ENCODE measurements around the gene TLE3. TPM values are rescaled to one million over a fixed set of nuclear protein-coding genes. Genes with fewer than 3 reads are reported as not detected.

TLE3 gene
- total RNA-seq, 1 experiment from 2014 or later: 98.2 TPM

- no peak overlapping the region for H3K18ac ChIP-seq (ENCODE audit: insufficient read length, low read depth, low read length)
- H3K79me1 ChIP-seq (ENCODE audit: insufficient read depth, low read depth, low read length, poor library complexity, severe bottlenecking): no peaks in the 10 kb centered on the region
- H4K91ac ChIP-seq (ENCODE audit: insufficient read length, low read depth, low read length): no peak overlapping the region
- no peak for DNase-seq
- no peak overlapping the region for H2BK12ac ChIP-seq (ENCODE audit: insufficient read length, low read depth, low read length)
- peaks cover 38 to 94% (median 89%) of the 10 kb centered on the region in 3 experiments for H3K36me3 Mint-ChIP-seq (ENCODE audit: insufficient read depth in 1 of 3, low read depth in 3 of 3)
- H3K56ac ChIP-seq (ENCODE audit: insufficient read length, low read depth, low read length): no peak overlapping the region
- WGBS (ENCODE audit: extremely low coverage, insufficient read length, low lambda C conversion rate): no CpG with 5 or more reads among the region's 11 CpGs
- no peak overlapping the region for H2AFZ ChIP-seq (ENCODE audit: low read length)
- peaks cover 2% of the 10 kb centered on the region; the same call in 1 of the 2 replicates for H3K27me3 Mint-ChIP-seq (ENCODE audit: low read depth)
- TF ChIP-seq CTCF (conservative IDR thresholded peaks at IDR 0.05): no peak
- no peaks in the 10 kb centered on the region for H3K9me3 Mint-ChIP-seq
- no peak overlapping the region for H2BK15ac ChIP-seq (ENCODE audit: low read depth, low read length)
- no peak overlapping the region for H3K23ac ChIP-seq (ENCODE audit: insufficient read length, low read depth, low read length)
- no peak overlapping the region for H3T11ph ChIP-seq (ENCODE audit: low read length)
- H2BK120ac ChIP-seq (ENCODE audit: low read depth, low read length, poor library complexity, severe bottlenecking): no peak overlapping the region
- no peak overlapping the region for H3K27ac ChIP-seq (ENCODE audit: insufficient read length, low read depth, low read length)
- H2BK20ac ChIP-seq (ENCODE audit: low read depth, low read length, poor library complexity, severe bottlenecking): no peak overlapping the region
- H2BK5ac ChIP-seq (ENCODE audit: insufficient read length, low read length): no peak overlapping the region
- no peak overlapping the region for H4K5ac ChIP-seq (ENCODE audit: insufficient read length, low read depth, low read length)
- H3K27me3 ChIP-seq (ENCODE audit: insufficient read depth, low read length): no peaks in the 10 kb centered on the region
- H3K79me2 ChIP-seq (ENCODE audit: insufficient read depth, low read length): no peaks in the 10 kb centered on the region
- no peak overlapping the region for H4K8ac ChIP-seq (replicated peaks; ENCODE audit: insufficient read length, low read depth, low read length)
- no peak overlapping the region for H3K4me2 ChIP-seq (ENCODE audit: insufficient read depth, insufficient read length, low read length)
- H3K4me1 ChIP-seq (ENCODE audit: insufficient read depth, low read length): no peaks in the 10 kb centered on the region
- no peak overlapping the region; a peak in 3 of 7 replicates for H3K27ac Mint-ChIP-seq
- no peaks in the 10 kb centered on the region for H3K23me2 ChIP-seq (ENCODE audit: insufficient read length, low read depth, low read length, poor library complexity, severe bottlenecking)
- no peak overlapping the region for H3K9ac ChIP-seq (ENCODE audit: extremely low read depth, insufficient read length, low read length)
- H3K14ac ChIP-seq (ENCODE audit: insufficient read depth, low read length): no peak overlapping the region
- no peak overlapping the region for H3K4me3 Mint-ChIP-seq
- no peaks in the 10 kb centered on the region for H3K9me3 ChIP-seq (ENCODE audit: control insufficient read depth, low read depth, low read length)
- H3K4me1 Mint-ChIP-seq: no peaks in the 10 kb centered on the region
- H4K20me1 ChIP-seq (ENCODE audit: control insufficient read depth, insufficient read depth, insufficient read length): no peaks in the 10 kb centered on the region
- no peak overlapping the region for H2AK5ac ChIP-seq (ENCODE audit: insufficient read length, low read length)
- no peak overlapping the region for H3K4ac ChIP-seq (ENCODE audit: low read depth, low read length)
Measured at GRCh38 chr15:70058642-70059360, 38.9 kb downstream of the TLE3 start.

Measured in H9 (cell line).